ENCODE data around the gene MTPN.

MTPN gene

DNA sequence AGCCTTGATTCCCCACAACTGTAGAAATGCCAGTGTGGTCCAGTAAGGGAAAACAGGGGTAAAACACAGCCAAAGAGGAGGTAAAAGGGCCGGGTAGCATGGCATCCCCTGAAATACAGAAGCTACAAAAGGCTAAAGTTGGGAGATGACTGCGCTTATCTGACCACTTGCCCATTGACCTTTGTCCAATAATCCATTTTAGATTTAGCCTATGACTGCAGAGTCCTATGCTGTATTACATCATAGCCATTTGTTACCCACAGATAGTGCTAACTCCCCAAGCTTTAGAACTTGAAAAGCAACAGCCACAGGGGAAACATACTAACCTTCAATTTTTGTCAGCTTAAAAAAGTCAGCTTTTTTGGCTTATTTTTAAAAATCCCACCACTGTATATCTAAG is 26.2 kb downstream of the MTPN start:
- peak; percentile 27 for DNase-seq

DNA sequence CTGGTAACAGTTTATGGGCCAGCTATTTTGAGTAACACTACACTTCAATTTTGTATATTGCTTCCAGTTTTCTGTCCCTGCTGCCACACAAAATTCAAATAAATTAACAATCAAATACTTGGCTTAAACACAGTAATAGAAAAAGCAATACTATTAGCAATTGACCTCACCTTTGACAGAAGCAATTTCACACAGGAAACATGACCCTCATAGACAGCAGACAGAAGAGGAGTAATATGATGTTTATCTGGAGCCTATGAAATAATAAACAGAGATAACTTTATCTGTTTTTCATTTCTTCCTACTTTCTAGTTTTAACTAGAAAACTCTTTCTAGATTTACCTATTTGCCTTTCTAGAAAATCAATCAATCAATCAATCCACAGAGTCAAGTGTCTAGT is 26.7 kb downstream of the MTPN start:
- DNase-seq, result no peak

DNA sequence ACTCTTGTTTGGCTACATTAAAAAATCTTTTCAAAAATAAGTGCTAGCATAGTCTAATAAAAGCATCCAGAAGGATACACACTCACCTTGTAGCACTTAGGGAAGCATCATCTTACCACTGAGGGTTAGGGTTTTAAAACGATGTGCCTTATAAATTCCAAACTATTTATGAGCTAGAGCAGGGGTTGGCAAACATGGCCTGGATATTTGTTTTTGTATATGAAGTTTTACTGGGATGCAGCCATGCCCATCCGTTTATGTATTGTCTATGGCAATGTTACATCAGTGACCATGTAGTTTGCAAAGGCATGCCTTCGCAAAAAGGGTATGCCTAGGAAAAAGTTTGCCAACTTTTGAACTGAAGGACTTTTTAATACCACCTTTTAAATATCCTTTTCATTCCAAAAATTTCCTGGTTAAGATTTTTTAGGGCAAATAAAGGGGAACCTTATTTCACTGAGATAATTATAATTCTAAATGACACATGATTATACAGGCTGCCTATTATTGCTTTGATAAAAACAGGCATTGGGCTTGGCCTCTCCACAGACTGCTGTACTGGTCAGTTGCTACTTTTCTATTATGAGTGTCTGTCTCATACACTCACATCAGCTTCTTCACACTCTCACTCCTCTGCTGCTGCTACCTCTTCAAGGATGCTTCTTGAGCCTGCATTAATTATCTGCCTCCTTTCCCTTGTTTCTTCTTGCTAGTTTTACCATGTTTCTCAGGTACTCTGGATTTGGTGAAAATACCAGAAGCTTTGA is 30.7 kb downstream of the MTPN start:
- DNase-seq, result no peak

DNA sequence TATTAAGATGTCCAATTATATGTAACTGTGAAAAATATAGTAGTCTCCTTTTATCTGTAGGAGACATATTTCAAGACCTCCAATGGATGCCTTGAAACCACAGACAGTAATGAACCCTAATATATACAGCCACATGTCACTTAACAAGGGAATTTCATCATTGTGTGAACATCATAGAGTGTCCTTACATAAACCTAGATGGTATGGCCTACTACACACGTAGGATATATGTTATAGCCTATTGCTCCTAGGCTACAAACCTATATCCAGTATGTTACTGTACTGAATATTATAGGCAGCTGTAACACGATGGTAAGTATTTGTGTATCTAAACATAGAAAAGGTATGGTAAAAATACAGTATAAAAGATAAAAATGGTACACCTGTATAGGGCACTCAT is 32.4 kb downstream of the MTPN start:
- no peak for DNase-seq

DNA sequence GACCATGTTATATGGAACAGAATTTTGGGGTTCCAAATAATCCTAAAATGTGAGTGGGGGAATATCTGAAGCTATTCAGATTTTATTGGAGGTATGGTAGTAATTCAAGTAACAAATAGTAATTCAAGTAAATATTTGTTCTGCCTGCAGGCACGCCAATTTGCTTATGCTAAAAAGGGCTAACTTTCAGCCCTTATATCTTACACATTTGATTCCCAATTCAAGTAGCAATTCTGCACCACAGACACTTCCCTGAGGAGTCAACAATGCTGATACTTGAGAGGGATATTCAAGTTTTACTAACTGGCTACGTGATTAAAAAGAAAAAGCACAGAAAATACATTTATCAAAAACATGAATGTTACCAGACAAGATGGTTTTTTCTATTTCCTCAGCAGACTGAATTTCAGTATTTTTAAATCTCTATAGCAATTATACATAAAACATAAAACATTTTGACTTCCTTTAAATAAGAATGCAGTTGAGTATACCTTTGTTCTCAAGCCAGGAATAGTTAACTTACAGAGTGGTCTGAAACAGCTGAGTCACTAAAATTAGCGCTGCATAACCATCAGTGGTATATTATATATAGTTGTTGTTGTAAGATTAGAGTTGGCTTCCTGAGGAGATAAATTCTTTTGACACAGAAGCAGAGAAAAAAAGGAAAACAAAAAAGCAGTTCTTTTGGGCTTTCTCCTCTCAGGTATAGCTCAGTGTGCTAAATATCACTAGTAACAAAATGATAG is 33.9 kb downstream of the MTPN start:
- DNase-seq, result no peak

DNA sequence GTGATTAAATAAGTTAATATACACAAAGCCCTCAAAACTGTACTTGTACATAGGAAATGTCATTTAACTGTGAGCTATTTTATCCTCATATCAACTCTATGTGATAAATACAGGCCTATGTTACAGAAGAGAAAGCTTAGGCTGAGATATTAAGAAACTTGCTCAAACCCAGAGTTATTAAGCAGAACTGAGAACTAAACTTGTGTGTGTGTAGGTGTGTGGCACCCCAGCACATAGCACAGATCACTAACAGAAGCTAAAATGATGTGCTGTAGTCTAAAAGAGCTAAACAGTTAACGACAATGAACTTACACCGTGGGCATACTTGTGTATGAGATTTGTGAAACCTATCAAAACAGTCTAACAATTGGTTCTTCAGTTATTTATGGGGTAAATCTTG is 34.5 kb downstream of the MTPN start:
- peak; percentile 33 for DNase-seq

DNA sequence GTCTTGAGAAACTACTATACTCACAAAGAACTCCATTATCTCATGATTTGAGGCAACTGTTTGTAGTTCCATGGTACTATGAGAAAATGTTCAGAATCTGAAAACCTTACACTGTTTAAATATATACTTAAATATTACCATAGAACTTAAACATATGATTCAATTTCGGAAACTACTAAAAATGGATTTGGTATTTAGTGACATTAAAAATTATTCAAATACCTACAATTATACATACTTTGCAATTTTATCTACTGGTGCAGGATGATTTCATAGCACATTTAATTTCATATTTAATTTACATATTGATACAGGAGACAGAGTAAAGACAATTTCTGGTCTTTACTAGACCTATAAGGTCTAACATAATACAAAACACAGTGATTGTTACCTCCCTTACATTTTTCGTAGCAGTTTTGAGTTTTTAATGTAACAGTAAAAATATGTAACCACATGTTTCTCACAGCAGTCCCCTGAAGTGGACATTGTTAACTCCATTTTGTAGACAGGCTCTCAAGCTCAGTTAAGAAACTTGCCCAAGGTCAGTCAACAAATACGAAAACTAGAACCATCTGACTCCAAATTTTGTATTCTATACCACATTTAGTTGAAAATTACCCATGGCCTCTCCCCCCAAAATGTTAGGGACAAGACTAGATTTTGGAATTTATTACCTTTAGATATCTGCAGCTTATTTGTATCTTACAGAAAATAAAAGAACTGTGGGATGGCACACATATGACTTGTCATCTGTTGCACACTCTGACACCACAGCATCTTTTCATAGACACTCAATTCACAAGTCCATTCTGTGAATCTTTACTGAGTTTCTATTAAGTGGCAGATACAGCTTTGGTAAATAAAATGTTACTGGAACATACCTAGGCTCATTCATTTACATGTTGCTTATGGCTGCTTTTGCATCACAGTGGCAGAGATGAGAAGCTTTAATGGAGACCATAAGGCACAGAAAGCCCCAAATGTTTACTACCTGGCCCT is 36.8 kb downstream of the MTPN start:
- no peak for DNase-seq

DNA sequence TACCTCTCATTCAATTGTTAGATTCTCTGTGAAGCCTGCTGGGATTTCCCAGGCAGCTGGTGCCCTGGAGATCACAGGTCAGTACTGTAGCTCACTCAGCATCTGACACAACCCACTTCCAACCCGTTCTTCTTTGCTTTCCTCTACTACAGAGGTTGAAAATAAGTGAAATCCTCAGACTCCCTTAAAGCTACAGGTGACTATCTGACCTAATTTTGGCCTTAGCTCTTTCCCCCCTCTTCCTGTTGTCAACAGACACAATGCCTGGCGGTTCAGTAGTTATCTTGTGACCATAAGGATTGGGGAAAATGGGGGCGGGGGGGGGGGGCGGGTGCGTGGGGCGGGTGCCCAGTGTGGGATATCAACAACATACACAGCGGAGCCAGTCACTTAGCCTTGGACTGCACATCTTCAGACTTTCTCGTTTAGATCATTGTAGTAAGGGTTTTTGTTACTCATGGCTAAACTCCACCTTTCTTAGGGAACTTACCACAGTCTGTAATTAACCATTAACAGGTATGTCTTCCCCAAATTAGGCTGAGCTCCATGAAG is 37.8 kb downstream of the MTPN start:
- no peak for DNase-seq

DNA sequence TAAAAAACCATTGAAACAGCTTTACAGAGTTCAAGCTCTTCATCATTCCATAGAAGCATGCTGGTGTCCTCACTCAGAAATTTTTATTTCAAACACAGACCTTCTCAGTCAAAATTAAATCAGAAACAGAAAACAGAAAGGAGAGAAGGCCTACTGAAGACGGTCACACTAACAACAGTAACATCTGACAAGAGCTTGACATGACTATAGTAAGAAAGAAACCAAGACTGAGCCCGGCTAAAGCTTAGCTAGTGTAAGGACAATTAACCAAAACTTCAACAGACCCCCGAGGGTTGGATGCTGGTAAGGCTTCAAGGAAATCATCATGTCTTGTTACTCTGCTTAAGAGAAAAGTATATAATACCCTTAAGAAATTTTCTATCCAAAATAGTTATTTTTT is 38.6 kb downstream of the MTPN start:
- no peak for DNase-seq

DNA sequence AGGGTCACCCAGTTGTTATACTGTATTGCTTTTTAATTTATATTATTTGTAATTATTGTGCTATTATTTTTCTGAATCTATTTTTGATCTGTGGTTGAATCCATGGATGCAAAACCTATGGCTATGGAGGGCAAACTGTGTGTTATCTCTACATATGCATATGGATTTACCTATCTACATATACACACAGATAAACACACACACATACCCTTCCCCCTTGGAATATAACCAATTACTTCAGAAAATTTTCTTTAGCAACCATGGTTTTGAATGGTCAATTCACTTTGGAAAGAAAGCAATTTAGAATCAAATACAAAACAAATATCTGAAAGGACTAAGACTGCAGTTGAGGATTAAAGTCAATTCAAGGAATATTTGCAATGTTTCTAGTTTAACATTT is 39.1 kb downstream of the MTPN start:
- no peak for DNase-seq

DNA sequence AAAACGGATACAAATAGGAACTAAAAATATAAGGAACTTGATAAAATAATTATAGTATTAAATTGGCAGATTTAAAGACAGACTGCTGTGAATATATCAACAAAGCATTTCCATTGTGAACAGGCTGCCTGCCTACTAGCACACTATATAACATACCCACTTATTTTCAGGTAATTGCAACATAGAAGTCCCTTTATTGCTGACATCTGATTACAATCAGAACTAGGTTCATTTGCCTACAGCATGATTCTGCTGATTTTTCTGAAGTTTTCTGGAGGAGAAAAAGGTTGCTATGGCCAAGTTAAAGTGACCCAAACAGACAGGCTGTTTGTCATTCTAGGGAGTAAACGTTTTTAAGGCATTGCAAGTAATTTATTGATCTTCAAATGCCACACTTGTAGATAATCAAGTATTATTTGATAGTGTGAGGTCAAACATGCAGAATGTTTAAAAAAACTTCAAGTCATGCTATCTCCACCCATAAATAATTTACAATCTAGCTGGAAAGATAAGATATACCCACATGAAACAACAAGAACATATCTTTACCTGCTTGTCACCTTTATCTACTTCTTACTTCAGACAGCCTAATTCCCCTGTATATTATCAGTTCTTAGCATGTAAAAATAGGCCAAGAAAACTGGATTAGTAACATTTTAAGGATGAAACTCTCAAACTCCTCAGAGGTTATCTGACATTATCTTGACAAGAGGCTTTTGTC is 40.5 kb downstream of the MTPN start:
- DNase-seq, result no peak

DNA sequence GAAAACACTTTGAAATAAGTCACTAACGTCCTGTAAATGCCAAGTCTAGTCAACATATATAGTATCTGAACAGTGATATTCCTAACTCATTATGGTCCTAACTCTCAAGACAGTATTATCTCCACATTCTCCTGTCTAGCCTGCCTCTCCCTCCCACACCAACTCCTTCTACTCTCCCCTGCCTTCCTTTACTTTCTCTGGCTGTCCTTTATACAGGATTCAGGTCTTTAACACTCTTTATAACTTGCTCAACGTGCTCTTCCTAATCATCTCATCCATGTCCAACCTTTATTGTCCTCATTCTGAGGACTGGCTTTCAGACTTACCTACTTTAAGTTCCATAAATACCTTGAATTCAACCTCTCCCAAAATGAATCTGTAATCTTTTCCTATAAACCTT is 42.5 kb downstream of the MTPN start:
- no peak for DNase-seq

DNA sequence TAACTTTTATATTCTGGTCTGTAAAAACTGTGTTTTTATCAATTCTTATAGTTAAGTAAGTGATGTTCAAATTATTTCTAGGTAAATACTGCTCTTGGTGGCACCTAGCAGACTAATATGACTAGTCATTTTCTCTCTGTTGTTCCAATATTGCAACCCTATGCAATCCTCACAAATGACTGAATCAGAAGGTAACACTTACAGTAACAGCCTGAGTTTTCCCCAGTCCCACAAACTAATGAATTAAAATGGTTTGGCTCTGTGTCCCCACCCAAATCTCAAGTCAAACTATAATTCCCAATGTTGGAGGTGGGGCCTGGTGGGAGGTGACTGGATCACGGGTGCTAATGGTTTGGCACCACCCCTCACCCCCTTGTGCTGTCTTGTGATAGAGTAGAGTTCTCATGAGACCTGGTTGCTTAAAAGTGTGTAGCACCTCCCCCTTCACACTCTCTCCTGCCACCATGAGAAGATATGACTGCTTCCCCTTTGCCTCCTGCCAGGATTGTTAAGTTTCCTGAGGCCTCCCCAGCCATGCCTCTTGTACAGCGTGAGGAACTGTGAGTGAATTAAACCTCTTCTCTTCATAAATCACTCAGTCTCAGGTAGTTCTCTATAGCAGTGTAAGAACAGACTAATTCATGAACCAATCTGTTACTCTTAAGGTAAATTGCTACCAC is 43.5 kb downstream of the MTPN start:
- no peak for DNase-seq

DNA sequence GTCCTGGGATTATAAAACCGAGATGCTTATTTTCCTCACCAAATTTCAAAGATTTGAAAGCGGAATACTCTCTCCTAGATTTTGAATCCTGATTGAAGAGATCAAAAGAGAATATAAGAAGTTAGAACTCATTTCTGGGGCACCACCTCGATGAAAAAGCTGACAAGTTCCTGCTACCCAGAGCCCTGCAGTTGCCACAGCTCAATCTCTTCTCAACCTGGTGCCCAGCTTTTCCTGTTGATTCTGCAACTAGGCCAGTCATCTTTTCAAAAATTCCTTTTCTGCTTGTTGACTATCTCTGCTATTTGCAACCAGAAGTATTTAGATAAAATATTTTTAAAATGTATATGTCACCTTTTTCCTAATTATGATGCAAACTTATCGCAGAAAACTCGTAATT is 45.0 kb downstream of the MTPN start:
- DNase-seq, result no peak

DNA sequence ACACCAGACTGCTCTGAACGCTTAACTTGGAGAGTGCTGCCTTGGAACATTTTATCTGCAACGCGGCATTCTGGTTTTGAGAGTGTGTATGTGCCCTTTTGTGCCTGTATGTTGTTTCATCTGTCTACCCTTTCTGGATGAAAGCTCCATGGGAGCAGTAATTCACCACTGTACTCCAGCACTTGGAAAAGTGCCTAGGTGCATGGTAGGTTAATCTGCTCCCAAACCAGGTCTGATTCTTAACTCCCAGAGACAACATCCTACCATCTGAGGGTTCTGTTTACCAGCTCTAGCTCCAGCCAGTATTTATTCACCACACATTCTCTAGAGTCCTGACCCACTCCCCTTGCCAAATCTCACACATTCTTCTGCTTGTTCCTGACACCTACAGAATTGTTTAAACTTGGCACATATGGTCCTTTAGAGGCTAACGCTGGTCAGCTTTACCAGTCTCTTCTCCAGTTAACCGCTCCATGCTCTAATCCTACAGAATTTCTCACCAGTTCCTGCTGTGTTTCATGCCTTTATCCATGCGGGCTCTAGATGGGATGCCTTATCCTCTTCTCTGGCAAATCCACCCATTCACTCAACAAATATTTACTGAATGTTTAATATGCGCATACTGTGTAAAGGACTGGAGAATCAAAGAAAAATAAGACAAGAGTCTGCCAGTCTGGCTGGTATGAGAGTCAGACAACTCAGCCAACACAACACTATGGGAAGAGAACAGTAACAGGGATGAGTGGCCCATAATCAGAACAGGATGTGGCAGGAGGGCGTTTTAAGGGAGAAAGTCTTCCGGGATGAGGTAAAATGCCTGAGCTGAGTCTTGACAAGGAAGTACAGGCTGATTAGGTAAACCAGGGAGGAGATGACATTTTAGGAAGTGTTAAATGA is 46.3 kb downstream of the MTPN start:
- DNase-seq, result peak; percentile 73

DNA sequence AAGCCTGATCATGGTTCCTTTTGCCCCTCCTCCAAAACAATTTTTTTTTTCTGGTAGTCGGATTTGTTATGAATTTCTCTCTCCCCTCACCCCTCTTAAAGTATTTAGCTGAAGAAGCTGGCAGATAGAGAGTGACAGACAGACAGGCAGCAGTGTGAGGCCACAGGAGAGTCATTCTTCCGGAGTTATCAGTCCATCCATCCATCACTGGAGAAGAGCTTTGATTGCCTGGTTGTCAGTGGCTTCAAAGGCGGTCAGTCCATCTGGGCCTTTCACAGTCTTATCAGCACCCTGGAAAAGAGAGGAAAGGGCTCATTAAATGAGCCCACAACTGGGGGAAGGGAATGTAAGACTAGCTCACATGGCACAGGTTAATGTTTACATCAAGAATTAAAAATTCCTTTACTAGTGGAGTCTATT is 47.4 kb downstream of the MTPN start:
- no peak for DNase-seq

DNA sequence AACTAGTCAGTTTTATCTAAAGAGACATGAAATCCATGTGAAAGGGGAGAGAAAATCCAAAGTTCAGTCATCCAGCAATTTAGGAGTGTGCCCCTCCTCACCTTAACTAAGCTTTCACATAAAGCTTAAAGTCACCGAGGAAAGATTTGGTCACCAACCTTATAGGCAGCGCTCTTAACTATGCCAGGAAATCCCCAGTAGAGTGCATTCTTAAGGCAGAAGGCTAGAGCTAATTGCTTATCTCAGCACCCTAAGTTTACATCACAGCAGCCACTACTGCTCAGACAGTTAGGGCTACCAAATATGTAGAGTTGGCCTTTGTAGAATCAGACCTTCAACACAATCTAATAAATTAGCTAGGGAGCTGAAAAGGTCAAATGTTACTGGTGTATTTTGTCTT is 47.9 kb downstream of the MTPN start:
- no peak for DNase-seq

DNA sequence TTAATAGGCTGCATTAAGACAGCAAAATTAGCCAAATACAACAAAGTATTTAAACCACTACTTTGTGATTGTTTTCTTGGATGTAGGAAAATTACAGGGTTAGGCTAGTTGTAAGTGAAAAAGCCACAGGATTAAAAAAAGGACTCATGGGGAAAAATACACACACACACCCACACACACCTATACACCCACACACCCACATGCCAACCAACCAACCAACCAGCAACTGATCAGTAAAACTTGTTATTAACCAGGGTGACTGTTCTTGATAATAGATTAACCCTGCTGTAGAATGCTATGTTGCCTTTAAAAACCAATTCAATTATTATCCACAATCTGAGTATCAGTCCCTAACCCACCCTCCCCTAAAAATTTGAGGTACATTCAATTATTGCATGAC is 49.0 kb downstream of the MTPN start:
- no peak for DNase-seq

DNA sequence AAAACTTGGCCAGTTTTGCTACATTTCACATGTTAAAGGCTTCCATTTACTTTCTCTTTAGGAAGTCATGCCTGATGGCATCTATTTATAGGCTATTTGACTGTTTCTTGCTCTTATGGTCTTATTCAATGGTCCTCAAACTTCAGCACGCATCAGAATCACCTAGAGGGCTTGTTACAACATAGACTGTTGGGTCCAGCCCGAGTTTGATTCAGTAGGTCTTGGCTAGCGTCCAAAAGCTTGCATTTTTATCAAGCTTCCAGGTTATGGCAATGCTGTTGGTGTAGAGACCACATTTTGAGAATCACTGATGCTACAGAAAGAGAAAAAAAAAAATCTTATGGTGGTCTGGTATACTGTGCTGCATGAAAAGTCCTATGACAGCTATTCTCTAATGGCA is 51.9 kb downstream of the MTPN start:
- no peak for DNase-seq

DNA sequence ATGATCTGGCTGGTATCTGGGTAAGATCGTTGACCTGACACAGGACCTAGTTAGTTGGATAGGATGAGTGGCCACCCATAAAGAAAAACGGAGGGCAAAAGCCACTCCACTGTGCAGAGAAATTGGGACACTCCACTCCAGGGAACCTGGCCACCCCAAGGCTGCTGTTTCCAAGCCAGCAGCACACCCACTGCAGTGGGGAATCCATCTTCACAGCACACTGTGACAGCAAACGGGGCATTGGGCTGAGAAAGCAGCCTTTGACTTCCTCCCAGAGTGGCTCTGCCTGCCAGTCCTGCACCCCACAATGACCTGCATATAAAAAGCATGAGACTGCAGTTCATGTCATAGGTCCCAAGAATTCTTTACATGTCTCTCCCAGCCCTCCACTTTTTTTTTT is 52.9 kb downstream of the MTPN start:
- no peak for DNase-seq

DNA sequence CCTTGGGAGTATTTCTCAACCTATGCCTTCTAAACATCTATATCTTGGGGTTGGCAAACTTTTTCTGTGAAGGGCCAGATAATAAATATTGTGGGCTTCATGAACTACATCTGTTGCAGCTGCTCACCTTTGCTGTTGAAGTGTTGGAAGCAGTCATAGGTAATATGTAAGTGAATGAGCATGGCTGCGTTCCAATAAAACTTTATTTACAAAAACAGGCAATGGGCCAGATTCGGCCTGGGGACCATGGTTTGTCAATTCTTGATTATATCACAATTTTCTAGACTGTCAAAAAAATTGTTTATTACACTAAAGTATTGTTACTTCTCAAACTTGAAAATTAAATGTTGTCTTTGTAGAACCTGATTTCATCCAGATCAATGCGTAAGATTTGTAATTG is 54.9 kb downstream of the MTPN start:
- DNase-seq, result no peak

All from inflammatory macrophage treated with lipopolysaccharide for 4 hours (primary cell).